Measurements from ENCODE around the gene STOML3. TPM values are rescaled to one million over a fixed set of nuclear protein-coding genes. Genes with fewer than 3 reads are reported as not detected.

STOML3 gene
- total and polyA plus RNA-seq, 2 of the 8 experiments (the other 6 are each of a cell fraction or from before 2014, with no cell fraction given): 0.06 TPM; not detected in 1

- Histone ChIP-seq H4K91ac (replicated peaks; ENCODE audit: insufficient read length, low read length) (no peak overlapping the region), H2AFZ (ENCODE audit: low read length) (no peak overlapping the region), H2AK5ac (ENCODE audit: low read depth, low read length) (no peak overlapping the region), H3K4me2 (ENCODE audit: insufficient read depth in 1 of 2, low read depth in 2 of 2, low read length in 2 of 2) (no peak overlapping the region), H3K36me3 (ENCODE audit: control insufficient read depth in 2 of 4, insufficient read depth in 4 of 4, low read length in 3 of 4) (no peaks in the 10 kb centered on the region), H3K4me3 (ENCODE audit: extremely low read depth in 1 of 4, insufficient read depth in 2 of 4, low read depth in 3 of 4, low read length in 4 of 4) (no peak overlapping the region), H2BK20ac (ENCODE audit: low read length) (no peak overlapping the region), H2BK15ac (ENCODE audit: low read length) (no peak overlapping the region), H3K9me3 (ENCODE audit: insufficient read depth in 2 of 2, low read depth in 1 of 2, low read length in 1 of 2) (no peaks in the 10 kb centered on the region), H4K20me1 (replicated peaks in 1 of 2; ENCODE audit: control insufficient read depth in 1 of 2, insufficient read depth in 2 of 2, low read length in 2 of 2) (no peaks in the 10 kb centered on the region), H3K23ac (ENCODE audit: insufficient read length) (no peak overlapping the region), H3K56ac (replicated peaks; ENCODE audit: insufficient read length, low read depth, low read length) (no peak overlapping the region), H2BK12ac (ENCODE audit: low read depth, low read length) (no peak overlapping the region), H3K23me2 (ENCODE audit: low read depth, low read length) (no peaks in the 10 kb centered on the region; the same call in 1 of the 2 replicates), H2BK5ac (ENCODE audit: low read depth, low read length) (no peak overlapping the region), H3K18ac (ENCODE audit: extremely low read depth, low read length) (no peak overlapping the region), H3K27ac (ENCODE audit: low read depth, low read length) (no peak overlapping the region), H4K8ac (ENCODE audit: extremely low read depth, insufficient read depth, low read length) (no peak overlapping the region), H3K79me2 (ENCODE audit: control insufficient read depth in 1 of 2, insufficient read depth in 2 of 2, low read length in 2 of 2) (no peaks in the 10 kb centered on the region), H3K79me1 (ENCODE audit: low read depth, low read length) (no peaks in the 10 kb centered on the region), H3K4ac (replicated peaks; ENCODE audit: insufficient read length, low read depth, low read length) (no peak overlapping the region), H2BK120ac (replicated peaks; ENCODE audit: low read depth, low read length) (no peak overlapping the region), H3K27me3 (replicated peaks in 1 of 4; ENCODE audit: control insufficient read depth in 3 of 4, extremely low read depth in 1 of 4, insufficient read depth in 3 of 4, low read length in 3 of 4) (no peaks in the 10 kb centered on the region), H3K9ac (replicated peaks in 1 of 4; ENCODE audit: extremely low read depth in 1 of 4, low read depth in 3 of 4, low read length in 3 of 4) (no peak overlapping the region), H3K4me1 (replicated peaks in 1 of 4; ENCODE audit: control insufficient read depth in 3 of 4, insufficient read depth in 4 of 4, low read length in 3 of 4) (no peaks in the 10 kb centered on the region), H3K14ac (ENCODE audit: insufficient read length) (no peak overlapping the region), H4K5ac (ENCODE audit: insufficient read length, low read depth, low read length) (no peak overlapping the region)
- DNase-seq (ENCODE audit: low read depth in 1 of 2, low spot score in 2 of 2) (no peak), FAIRE-seq (no peak)
- ChIA-PET CTCF (ENCODE audit: partially characterized antibody) (no interaction called here), POLR2A (ENCODE audit: partially characterized antibody) (no interaction called here)
- WGBS, 2 experiments (ENCODE audit: extremely low coverage in 1 of 2, insufficient coverage in 1 of 2, insufficient read length in 1 of 2, insufficient replicate concordance in 2 of 2, low coverage in 1 of 2, low lambda C conversion rate in 2 of 2, missing lambda C conversion rate in 1 of 2): 88% methylated on average over 2 of the region's 2 CpGs; no CpG with 5 or more reads in 1 of the 2 experiments
- no peak for TF ChIP-seq FOSL1 (IDR thresholded peaks at IDR 0.05; ENCODE audit: insufficient read depth, low read depth, low read length)
- no peak for TF ChIP-seq RBBP5 (IDR thresholded peaks at IDR 0.05; ENCODE audit: borderline replicate concordance, low read depth, low read length)
- no peak for TF ChIP-seq ATF3 (IDR thresholded peaks at IDR 0.05; ENCODE audit: insufficient read depth, low read depth, low read length)
- no peak for TF ChIP-seq SP1 (IDR thresholded peaks at IDR 0.05; ENCODE audit: low read depth, low read length)
- no peak for TF ChIP-seq SP2 (IDR thresholded peaks at IDR 0.05; ENCODE audit: low read length)
- TF ChIP-seq TEAD4 (IDR thresholded peaks at IDR 0.05; ENCODE audit: low read depth, low read length): no peak
- no peak for TF ChIP-seq EP300 (IDR thresholded peaks at IDR 0.05; ENCODE audit: borderline replicate concordance in 1 of 2, low read depth in 2 of 2, low read length in 2 of 2)
- no peak for TF ChIP-seq KDM1A (IDR thresholded peaks at IDR 0.05; ENCODE audit: borderline replicate concordance, low read length)
- no peak for TF ChIP-seq CHD1 (IDR thresholded peaks at IDR 0.05; ENCODE audit: low read depth, low read length)
- no peak for TF ChIP-seq SIRT6 (IDR thresholded peaks at IDR 0.05; ENCODE audit: low read length)
- no peak for TF ChIP-seq NANOG (IDR thresholded peaks at IDR 0.05; ENCODE audit: insufficient read depth, low read depth, low read length, poor library complexity, severe bottlenecking)
Measured at GRCh38 chr13:38943231-38943630, 47.4 kb downstream of the STOML3 start.
